NCI-H526 (cell line): ENCODE data around the gene S100A4.
"Not testable (repeated sequence)": the region's sequence is repeated elsewhere in the genome, so short reads cannot be mapped to it uniquely, and the experiment has no call there.

ENCODE experiments used
- DNase-seq, 2 experiments: peaks; one replicate each; lab custom pipeline; 2025; lab: John Stamatoyannopoulos, UW

Gene S100A4

GRCh38 chr1:153545067-153546055 lies at the start of gene S100A4:
Gene S100A4, minus strand, starts transcription at chr1:153545806. Its CDS starts 1,012 bp downstream, at chr1:153544794.
- DNase-seq = peak; percentile 98 to 99

- no peak for DNase-seq
These were observed 47.1 kb upstream of the S100A4 start for GRCh38 chr1:153592748-153593147.

GRCh38 chr1:153588482-153588881 lies 42.9 kb upstream of the S100A4 start:
- DNase-seq = no peak

GRCh38 chr1:153588033-153588432 lies 42.4 kb upstream of the S100A4 start:
- DNase-seq = not testable (repeated sequence)

GRCh38 chr1:153587314-153587713 lies 41.7 kb upstream of the S100A4 start:
- DNase-seq = no peak

DNA sequence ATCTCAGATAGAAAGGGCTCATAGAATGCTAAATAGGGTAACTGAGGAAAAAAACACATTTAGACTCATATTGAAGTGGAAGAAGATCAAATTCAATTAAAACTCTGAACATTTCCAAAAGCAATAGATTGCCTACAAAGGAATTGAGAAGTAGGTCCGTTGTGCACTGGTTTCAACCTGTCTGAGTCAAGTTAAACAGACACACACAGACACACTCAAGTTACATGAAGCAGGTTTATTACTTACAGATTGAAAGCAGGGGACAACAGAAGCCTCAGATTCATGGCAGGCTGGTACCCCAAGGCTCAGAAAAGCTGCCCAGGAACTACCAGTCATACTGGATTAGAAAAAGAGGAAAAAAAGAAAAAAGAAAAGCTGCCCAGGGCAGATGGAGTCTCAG lies 40.7 kb upstream of the S100A4 start:
- no peak for DNase-seq

- no peak for DNase-seq
These were observed 39.4 kb upstream of the S100A4 start for GRCh38 chr1:153585006-153585405.

DNA sequence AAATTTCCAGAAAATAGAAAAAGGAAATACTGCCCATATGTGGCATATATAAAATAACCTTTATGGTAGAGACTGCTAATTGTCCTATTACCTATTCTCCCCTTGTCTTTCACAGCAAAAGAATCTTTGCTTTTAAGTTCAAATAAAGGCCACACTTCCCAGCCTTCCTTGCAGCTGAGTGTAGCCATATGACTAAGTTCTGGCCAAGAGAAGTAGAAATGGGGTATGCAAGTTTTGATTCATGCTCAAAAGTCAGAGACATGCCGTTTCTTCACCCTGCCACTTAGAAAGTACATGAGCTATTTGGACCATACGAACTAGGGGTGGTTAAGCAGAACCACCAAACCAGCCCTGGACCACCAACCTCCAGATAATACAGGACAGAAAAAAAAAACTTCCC lies 38.4 kb upstream of the S100A4 start:
- no peak for DNase-seq

GRCh38 chr1:153583514-153583913 lies 37.9 kb upstream of the S100A4 start:
- DNase-seq = not testable (repeated sequence)

GRCh38 chr1:153582836-153583235 lies 37.2 kb upstream of the S100A4 start:
- DNase-seq = not testable (repeated sequence)

GRCh38 chr1:153578936-153579335 lies 33.3 kb upstream of the S100A4 start:
- no peak for DNase-seq

DNA sequence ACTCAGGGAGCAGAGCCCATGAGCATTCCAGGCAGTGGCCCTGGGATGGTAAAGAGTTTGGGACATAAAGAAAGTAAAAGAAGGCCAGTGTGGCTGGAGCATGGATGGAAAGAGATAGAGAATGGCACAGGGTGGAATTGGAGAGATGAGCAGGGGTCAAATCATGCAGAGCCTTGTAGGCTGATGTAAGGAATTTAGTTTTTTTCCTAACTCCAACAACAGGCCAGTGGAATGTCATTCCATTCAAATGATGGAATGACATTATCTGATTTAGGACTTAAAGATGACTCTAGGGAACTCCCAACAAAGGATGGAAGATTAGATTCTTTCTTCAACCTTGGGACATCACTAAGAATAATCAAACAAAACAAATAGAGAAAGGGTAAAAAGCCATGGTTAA lies 32.9 kb upstream of the S100A4 start:
- no peak for DNase-seq

DNA sequence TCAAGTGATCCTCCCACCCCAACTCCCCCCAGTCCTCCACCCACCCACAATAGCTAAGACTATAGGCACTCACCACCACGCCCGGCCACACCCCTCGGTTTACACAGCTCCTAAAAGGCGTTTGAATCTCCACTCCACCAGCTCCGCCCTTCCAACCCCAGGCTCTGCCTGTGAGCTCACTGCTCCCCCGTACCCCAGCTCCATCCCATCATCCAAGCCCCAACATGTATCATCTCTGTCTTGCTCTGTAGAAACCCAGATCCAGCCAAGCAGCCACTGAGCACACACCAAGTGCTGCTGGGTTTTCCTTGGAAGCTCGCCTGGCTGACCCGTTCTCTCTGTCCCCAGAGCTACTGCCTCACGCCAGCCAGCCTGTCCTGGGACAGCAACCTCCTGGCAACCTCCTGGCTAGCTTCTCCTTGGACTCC lies 32.0 kb upstream of the S100A4 start:
- no peak for DNase-seq

GRCh38 chr1:153577138-153577537 lies 31.5 kb upstream of the S100A4 start:
- DNase-seq = no peak

GRCh38 chr1:153575497-153575896 lies 29.9 kb upstream of the S100A4 start:
- not testable (repeated sequence) for DNase-seq

- not testable (repeated sequence) for DNase-seq
These were observed 29.5 kb upstream of the S100A4 start for GRCh38 chr1:153575081-153575491.

DNA sequence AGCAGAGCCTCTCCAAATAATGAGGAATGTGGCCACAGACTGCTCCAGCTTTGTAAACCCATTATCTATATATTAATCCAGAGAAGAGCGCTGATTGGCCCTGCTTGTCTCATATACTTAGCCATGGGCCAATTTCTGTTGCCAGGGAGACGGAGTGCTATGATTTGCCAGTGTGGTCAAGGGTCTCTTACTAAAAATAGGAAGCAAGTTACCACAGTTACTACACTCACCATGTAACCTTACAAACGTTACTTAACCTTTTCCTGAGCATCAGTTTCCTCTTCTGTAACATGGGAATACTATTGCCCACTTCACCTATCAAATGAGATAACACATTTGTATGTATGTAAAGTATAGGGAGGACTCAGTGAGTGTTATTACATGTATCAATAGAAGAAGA lies 27.7 kb upstream of the S100A4 start:
- DNase-seq = no peak

DNA sequence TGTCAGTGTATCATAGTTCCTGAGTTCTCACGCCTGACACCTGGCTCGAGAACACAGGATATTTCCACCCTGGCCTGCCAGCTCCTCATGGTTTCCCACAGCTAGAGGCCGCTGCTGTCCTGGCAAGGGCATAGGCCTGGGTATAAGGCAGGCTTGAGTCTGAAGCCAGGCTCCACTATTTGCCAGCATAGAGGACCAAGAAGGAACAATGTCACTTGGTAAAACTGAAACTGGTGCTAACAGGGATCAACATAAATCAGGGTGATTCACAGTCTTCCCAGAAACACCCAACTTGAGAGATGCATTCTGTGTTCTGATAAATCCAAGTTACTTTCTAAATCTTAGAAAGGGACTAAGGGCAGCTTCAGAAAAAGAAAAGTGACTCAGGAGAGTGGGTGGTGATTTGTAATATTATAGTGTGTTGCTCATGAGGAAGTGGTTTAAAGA lies 27.0 kb upstream of the S100A4 start:
- peak; percentile 79 to 91 for DNase-seq

DNA sequence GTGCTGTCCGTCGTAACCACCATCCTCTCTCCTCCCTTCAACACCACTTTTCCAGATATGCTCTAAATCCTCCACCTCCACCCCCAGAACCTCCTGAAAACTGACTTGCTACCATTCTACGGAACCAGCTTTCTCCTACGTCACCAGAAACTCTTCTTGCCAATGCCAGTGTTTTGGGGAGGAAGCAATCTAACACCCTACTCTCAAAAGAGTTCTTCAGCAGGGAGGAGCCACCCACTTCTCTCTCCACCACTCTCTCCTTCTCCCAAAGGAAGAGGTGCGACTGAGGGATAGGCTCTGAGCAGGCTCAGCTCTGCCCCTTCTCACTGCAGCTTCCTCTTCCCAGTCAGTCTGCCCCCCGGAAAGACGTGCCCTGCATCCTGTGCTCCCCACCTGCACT lies 26.1 kb upstream of the S100A4 start:
- DNase-seq = no peak

- peak; percentile 27 to 60 for DNase-seq
These were observed 25.3 kb upstream of the S100A4 start for GRCh38 chr1:153570874-153571273.

- DNase-seq = no peak
These were observed 23.9 kb upstream of the S100A4 start for GRCh38 chr1:153569465-153569864.

DNA sequence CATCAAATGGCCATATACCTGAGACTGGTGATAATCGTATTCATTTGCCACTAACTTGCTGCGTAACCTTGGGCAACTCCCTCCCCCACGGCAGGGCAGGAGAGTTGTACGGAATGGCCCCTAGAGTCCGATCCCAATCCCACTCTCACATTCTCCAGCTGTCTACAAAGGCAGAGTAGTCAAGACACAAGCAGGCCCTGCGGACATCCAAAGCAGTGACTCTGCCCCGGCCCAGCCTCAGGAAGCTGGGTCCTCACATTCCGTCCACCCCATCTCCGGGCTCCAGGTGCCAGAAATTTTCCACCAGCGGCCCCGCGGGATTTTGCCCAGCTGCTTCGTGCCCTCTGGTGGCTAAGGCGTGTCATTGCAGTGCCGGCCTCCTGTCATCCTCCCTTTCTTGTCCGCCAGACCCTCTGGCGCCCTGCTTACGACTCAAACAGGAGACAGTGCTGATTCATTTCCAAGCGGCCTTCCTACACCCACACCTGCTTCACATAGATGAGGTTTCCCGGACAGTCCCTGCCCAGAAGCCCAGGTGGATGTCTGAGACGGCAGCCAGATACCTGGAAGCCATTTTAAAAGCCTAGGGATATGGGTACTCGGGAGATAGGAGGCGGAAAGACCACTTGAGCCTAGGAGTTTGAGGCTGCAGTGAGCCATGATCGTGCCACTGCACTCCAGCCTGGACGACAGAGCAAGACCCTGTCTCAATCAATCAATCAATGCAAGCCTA lies 22.9 kb upstream of the S100A4 start:
- peak; percentile 97 to 99 for DNase-seq
